Jurkat, Clone E6-1 (cell line): ENCODE data around the gene SEMA6B.
"Not testable (repeated sequence)": the region's sequence is repeated elsewhere in the genome, so short reads cannot be mapped to it uniquely, and the experiment has no call there.

Source experiments
- DNase-seq: peaks from one replicate; pipeline ENCODE4 v3.0.0-alpha.2; 2011; ENCODE audit warnings: low read depth, low spot score
- H3K4me3 ChIP-seq: 2 replicates; pipeline ENCODE4 v1.5.1; 2011; ENCODE audit warnings: mild to moderate bottlenecking, low read length, control low read depth, moderate library complexity

SEMA6B gene

DNA sequence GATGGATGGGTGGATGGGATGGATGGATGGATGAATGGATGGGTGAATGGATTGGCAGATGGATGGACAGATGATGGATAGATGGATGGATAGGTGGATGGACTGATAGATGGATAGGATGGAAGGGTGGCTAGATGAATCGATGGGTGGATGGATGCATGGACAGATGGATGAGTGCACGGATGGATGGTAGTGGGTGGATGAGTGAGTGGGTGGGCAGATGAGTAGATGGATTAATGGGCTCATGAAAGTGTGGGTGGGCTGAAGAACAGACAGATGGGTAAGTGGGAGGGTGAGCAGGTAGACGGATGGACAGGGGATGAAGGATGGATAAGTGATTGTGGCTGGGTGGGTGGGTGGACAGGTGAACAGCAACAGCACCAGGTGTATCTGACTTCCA lies 5.7 kb downstream of the SEMA6B start:
- H3K4me3 ChIP-seq, result no peak overlapping the region
- DNase-seq, result no peak

DNA sequence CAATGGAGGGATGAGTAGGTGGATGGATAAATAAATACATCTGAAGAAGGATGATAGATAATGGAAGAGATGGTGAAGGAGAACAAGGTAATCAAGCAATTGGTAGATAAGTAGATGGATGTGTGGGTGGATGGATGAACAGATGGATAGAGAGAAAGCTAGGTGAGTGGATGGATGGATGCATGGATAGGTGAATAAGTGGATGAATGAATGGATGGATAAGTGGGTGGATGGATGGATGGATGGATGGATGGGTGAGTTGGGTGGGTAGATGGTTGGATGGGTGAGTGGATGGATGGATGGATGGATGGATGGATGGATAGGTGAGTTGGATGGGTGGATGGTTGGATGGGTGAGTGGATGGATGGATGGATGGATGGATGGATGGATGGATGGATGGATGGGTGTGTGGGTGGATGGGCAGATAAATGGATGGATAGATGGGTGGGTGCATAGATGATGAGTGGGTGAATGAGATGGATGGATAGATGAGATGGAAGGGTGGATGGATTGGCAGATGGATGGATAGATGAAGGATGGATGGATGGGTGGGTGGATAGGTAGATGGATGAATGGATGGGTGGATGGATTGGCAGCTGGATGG lies 6.3 kb downstream of the SEMA6B start:
- no peak for DNase-seq
- H3K4me3 ChIP-seq, result no peak overlapping the region

DNA sequence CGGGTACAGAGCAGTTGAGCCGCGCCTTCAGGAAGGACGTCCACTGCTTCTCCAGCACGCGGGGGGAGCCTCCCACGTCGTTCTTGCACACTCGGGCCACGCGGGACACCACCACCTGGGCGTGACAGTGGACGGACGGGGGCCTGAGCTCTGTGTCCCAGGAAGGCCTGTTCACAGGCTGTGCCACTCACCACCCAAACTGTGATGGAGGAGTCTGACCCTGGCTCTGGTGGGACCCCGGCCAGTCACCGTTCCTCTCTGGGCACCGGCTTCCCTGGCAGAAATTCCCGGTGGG lies 7.0 kb downstream of the SEMA6B start:
- no peak overlapping the region for H3K4me3 ChIP-seq
- no peak for DNase-seq

DNA sequence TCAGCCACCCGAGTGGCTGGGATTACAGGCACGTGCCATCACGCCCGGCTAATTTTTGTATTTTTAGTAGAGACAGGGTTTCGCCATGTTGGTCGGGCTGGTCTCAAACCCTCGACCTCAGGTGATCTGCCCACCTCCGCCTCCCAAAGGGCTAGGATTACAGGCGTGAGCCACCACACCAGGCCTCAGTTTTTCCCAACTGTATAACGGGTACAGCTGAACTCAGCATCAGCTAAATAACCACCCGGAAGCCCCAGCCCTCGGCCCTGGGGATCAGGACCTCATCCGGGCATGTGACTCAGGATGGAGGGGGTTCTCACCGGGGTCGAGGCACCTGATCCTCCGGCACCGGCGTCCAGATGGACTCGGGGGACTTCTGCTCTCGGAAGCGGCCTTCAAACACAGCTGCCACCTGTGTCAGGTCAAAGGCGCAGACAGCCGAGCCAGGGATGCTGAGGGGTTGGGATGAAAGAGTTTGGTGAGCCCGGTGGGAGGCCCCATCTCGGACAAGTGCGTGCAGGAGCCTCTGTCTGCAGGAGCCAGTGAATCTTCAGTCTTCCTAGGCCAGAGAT lies 8.9 kb downstream of the SEMA6B start:
- no peak overlapping the region for H3K4me3 ChIP-seq
- DNase-seq, result no peak

DNA sequence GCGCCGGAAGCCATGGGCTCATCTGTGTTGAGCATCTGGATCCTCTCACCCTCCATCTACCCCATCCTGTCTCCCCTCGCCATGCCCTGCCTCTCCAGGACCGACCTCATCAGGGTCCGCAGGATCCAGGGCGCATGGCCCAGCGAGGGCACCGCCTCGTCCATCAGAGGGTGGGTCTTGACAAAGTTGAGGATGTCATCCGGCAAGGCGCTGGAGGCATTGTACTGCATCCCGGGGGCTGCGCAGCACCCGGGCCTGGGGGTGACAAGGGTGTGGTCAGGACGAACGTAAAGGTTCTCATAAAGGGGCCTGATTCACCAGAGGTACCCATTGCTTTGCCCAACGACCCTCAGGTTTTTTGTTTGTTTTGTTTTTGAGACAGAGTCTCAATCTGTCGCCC lies 9.5 kb downstream of the SEMA6B start:
- no peak for DNase-seq
- H3K4me3 ChIP-seq, result no peak overlapping the region

DNA sequence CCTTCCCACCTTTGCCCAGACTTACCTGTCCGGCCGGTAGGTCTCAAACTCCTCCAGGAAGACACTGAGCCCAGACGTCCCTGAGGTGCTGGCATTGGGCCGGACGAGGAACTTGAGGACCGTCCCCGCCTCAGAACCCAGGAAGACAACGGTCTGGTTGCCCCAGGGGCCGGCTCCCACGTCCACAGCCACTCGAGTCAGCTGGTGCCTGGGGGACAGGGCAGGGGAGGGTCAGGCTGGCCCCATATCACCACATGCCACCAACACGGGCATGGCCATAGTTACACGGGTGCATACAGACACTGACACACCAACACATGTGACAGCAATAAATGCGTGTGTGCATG lies 11.3 kb downstream of the SEMA6B start:
- DNase-seq, result no peak
- no peak overlapping the region for H3K4me3 ChIP-seq

DNA sequence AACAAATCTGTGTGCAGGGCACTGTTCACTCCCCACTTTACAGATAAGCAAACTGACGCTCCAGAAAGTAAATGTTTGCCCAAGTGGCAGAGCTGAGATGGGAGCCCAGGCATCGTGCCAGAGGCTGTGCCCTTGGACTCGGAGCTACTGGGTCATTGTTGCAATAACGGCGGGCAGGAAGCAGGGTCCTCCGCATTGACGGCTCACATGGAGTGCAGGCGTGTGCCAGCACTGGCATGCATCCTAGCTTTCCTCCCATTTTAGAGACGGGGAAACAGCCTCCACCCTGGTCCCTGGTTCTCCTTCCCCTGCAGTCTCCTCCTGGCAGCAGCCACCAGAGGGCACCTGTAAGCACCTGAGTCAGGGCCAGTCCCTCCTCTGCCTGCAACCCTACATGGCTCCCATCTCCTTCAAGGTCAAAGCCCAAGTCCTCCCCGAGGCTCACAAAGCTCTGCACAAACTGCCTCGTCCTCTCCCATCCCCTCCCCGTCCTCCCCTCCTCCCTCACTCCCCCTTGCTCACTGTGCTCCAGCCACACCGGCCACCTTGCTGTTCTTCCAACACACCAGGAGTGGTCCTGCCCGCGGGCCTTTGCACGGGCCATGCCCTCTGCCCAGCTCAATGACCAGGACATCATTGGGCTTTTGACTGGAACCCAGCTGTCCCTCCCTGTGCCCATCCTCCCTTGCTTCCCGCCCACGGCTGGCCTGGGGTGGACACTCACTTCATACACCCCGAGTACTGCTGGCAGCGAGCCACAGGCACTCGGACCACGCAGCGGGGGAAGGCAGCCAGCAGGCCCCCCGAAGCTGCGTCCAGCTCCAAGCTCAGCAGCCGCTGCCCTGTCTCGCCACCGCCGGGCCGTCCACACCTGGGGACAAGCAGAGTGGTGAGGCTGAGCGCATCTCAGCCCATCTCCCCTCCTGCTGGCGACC lies 11.9 kb downstream of the SEMA6B start:
- no peak overlapping the region for H3K4me3 ChIP-seq
- no peak for DNase-seq

DNA sequence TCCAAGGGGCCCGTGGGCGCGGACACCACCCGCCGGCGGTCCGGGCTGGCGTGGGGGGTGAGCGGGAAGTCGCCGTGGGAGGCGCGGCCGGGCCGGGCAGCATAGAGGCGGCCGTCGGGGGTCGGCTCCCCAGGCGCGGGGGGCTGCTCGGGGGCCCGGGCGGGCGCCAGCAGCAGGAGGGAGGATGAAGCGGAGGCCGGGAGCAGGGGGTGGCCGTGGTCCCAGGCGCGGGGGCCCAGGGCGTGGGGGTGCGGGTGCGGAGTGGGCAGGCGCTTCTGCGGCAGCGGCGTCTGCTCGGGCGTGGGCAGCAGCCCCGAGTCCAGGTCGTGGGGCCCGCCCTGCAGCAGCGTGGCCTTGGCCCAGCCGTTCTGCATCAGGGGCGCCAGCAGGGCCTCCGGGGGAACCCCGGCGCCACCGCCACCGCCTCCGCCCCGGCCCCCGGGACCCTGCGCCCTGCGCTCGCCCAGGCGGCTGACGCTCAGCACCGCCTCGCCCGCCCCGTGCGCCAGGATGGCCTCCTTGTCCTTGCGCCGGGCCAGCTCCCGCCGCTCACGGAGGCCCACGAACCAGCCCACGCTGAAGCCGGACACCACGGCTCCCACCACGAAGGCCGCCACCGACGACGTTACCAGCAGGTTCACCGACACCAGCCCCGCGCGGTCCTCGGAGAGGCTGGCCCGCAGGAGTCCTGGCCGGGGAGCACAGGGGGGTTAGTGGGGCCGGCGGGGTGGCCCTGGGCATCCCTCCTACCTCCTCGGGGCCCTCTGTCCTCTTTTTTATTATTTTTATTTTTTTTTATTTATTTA lies 15.4 kb downstream of the SEMA6B start:
- no peak for DNase-seq
- H3K4me3 ChIP-seq, result no peak overlapping the region

DNA sequence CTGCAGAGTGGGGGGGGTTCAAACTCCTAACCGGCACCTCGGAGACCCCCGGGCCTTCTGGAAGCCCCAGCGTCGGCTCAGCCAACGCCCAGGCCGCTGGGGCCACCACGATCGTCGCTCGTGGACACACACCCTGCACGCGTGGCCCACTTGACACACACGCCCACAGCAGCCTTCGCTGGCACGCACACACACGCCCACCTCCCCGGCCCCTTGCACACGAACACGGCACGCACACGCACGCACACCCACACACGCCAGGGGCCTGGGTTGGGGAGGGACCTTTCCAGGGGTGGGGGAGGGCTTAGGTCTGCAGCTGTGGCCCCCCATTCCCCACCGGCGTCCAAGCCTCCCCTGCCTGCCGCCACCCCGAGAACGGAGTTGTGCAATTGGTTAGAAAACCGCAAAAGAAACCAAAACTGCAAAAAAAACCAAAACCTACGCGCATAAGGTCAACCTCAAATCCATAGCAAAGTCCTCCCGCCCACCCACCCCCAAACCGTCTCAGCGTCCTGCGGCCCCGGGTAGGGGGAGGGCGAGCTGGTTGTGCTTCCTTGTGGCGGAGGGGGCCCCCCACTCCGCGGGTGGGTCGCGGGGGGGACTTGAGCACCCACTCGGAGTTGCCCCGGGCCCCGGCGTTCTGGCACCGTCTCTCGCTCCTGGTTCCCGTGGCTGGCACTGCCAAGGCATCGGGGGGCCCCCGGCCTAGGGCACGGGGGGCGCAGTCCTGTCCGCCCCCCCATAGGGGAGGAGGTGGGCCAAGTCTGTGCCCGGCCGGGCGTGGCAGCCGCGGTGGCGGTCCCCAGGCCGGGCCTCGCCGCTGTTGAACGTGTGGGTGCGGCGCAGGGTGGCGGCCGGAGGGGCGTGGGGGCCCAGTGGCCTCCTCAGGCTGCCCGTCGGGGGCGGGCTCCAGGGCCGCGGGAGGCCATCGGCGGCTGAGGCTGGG lies 16.3 kb downstream of the SEMA6B start:
- no peak overlapping the region for H3K4me3 ChIP-seq
- no peak for DNase-seq

DNA sequence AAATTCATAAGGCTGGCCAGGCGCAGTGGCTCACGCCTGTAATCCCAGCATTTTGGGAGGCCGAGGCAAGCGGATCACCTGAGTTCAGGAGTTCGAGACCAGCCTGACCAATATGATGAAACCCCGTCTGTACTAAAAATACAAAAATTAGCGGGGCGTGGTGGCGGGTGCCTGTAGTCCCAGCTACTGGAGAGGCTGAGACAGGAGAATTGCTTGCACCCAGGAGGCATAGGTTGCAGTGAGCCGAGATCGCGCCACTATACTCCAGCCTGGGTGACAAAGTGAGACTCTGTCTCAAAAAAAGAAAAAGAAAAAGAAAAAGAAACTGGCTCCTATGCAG lies 17.7 kb downstream of the SEMA6B start:
- H3K4me3 ChIP-seq, DNase-seq: not testable (repeated sequence)

DNA sequence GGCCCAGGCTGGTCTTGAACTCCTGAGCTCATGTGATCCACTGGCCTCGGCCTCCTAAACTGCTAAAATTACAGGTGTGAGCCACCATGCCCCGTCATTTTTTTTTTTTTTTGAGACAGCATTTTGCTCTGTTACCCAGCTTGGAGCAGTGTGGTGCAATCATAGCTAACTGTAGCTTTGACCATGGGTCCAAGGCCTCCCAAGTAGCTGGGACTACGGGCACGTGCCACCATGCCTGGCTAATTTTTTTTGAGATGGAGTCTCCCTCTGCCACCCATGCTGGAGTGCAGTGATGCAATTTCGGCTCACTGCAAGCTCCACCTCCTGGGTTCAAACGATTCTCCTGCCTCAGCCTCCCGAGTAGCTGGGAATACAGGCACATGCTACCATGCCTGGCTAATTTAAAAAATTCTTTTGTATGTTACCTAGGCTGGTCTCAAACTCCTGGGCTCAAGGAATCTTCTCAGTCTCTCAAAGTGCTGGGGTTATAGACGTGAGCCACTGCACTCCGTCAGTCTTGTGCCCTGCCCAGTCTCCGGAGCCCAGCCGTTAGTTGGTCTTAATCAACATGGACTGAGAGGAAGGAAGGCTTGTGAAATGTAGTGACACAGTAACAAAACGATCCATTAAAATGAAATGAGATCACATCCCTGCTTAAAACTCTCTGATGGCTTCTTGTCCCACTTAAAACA lies 18.2 kb downstream of the SEMA6B start:
- H3K4me3 ChIP-seq, result no peak overlapping the region
- DNase-seq, result no peak

DNA sequence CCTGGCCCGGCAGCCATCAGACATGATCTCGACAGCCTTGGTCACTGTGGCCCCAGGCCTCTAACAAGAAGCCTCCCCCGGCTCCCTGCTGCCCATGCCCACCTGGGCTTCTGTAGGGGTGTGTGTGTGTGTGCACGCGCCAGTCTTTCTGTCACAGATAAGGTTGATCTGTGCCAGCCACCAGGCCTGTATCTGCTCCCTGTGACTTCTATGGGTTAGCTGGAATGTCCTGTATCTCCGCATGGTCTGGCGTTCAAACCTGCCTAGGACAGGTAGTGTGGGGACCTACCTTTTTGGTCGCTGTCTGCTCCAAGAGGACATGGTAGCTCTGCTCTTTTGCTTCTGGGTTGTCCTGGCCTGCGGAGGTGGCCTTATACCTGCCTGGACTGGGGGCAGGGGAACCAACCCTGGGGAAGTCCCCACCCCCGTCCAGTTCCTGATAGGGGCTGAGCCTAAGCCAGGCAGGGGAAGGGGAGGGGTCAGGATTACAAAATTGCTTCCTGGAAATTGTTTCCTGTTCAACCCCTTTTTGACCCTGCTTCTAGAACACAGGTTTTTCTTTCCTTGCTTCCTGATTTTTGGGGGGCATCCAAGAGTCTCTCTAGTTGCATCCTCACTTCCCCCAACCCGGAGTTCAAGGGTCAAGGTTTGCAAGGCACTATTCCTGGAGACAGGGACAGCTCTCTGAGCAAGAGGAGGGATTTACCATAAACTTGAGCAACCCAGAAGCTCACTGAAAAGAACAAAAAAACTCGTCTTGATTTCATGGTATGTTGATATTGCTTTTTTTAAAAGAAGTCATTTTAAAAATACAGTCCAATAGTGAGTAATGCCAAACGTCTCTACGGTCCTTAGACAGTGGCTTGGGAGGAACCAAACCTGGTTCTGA lies 19.5 kb downstream of the SEMA6B start, which contains the start of gene LRG1:
TSS of gene LRG1 (minus strand) at position 344 of the 889 bp plus-strand sequence. CDS start at position 321, 23 bp downstream.
- no peak within 1 kb of the TSS for H3K4me3 ChIP-seq
- no peak for DNase-seq

DNA sequence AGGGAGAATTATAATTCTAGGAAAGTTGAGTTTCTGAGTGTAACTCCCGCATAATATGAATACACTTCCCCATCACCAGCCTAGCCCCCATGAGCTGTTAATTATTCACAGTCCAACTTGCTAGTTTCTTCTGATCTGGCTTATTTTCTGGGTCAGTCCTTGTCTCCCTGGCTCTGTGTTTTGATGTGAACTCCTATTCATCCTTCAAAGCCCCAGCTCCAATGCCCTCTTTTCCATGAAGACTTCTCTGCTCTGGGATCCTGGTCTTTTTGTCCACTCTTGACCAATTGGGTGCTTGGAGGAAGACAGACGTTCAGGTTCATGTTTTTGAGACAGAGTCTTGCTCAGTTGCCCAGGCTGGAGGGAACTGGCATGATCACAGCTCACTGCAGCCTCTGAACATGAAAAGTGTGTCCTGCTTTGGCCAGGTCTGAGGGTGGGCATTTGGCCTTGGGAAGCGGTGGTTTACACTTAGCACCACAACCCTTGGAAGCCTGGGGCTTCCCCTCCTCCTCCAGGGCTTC lies 20.3 kb downstream of the SEMA6B start:
- H3K4me3 ChIP-seq, result no peak overlapping the region
- no peak for DNase-seq

DNA sequence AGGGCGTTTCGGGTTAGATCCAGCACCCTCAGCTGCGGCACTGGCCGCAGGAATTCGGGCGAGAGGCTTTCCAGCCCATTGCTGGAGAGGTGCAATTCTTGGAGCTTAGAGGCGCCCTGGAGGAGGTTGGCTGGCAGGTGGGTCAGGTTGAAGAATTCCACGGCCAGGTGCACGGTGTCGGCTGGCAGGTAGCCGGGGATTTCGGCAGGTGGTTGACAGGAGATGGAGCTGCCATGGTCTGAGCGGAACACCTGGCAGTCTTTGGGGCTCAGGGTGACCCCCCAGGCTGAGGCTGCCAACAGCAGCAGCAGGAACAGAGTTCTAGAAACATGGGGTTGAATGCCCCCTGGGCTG lies 20.9 kb downstream of the SEMA6B start:
- DNase-seq, result no peak
- H3K4me3 ChIP-seq, result no peak overlapping the region

DNA sequence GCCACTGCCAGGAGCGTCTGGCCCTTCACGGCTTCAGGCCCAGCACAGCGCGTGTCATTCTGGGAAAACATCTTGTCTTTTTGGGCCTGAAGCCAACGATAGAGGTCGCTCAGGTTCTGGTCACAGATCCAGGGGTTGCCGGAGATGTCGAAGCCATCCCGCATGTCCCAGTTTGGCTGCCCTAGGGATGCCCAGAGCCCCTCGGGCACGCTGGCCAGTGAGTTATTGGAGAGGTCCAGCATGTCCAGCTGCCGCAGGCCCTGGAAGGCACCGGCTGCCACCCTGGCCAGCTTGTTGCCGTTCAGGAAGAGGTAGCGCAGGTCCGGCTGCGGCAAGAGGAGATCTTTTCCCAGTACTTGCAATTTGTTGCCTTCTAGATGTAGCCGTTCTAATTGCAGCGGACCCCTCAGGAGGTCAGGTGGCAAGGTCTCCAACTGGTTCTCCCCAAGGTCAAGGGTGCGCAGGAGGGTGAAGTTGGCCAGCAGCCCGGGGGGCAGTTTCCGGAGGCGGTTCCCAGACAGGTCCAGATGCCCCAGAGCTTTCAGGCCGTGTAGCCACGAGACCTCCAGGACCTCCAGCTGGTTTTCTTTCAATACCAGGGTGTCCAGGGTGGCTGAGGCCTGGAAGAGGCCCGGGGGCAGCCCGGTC lies 21.4 kb downstream of the SEMA6B start:
- no peak for DNase-seq
- no peak overlapping the region for H3K4me3 ChIP-seq

DNA sequence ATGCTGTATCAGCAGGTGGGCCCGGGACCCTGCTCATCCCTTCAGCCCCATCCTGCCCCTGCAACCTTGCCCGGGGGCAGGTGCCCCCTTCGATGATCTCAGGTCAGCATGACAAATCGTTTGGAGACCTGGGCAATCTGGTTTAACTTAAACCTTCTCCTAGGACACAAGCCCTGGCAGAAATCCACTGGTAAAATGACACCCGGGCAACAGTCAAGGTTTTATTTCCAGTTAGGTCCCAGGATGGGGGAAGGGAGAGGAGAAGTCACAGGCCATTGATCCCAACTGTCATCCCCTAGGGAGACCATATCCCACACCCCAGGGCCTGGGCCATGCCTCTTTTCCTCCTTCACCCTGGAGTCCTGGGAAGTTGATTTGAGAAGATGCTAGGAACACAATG lies 22.7 kb downstream of the SEMA6B start:
- no peak for DNase-seq
- no peak overlapping the region for H3K4me3 ChIP-seq
